Measurements from ENCODE around the gene HTR2B.

GRCh38 chr2:231146665-231147064, 21.8 kb upstream of the HTR2B start:
- TF ChIP-seq POLR2AphosphoS5 (IDR thresholded peaks at IDR 0.05) (no peak), CTCF (IDR thresholded peaks at IDR 0.05 in 8 of 11, conservative IDR thresholded peaks at IDR 0.05 in 3 of 11) (no peak)

All from spleen (tissue), 7 donors.